HEK293 (cell line): Measurements from ENCODE around the gene ARHGEF11.

ENCODE experiments used
- CTCF ChIA-PET: fragments of 350-600 bp; formaldehyde crosslinking; extraction: SDS; loops from one replicate; lab custom pipeline; 2021; ENCODE audit warnings: antibody characterized with exemption; lab: Yijun Ruan, JAX
- POLR2A ChIA-PET: fragments of 300-600 bp; formaldehyde crosslinking; extraction: SDS; loops from one replicate; lab custom pipeline; 2020; ENCODE audit warnings: antibody characterized with exemption, inconsistent platforms; lab: Yijun Ruan, JAX
- H3K27ac ChIP-seq: fragments of 200-500 bp; sonication (Bioruptor generic); 2 replicates; pipeline ENCODE4 v1.5.1; 2014; ENCODE audit warnings: low read depth, low read length, control low read depth, inconsistent platforms; ENCODE audit errors: extremely low read depth
- H3K36me3 ChIP-seq, 2 experiments: fragments of 200-500 bp in 1 of 2; sonication (Bioruptor generic) in 1 of 2; 1 replicate in 1 of 2; 2 replicates in 1 of 2; pipeline ENCODE4 v1.5.1; 2014 to 2017; ENCODE audit warnings: inconsistent platforms in 2 of 2, low read length in 2 of 2; ENCODE audit not compliant: control insufficient read depth in 2 of 2, insufficient read depth in 1 of 2
- H3K4me1 ChIP-seq: fragments of 200-500 bp; sonication (Bioruptor generic); 2 replicates; pipeline ENCODE4 v1.5.1; 2014; ENCODE audit warnings: mild to moderate bottlenecking, low read length, inconsistent platforms; ENCODE audit not compliant: control insufficient read depth, insufficient read depth
- H3K4me3 ChIP-seq: 2 replicates; pipeline ENCODE4 v1.5.1; 2011; ENCODE audit warnings: low read depth, mild to moderate bottlenecking, control low read depth, low read length, moderate library complexity
- H3K9me3 ChIP-seq: fragments of 200-500 bp; sonication (Bioruptor generic); 2 replicates; pipeline ENCODE4 v1.5.1; 2014; ENCODE audit warnings: low read depth, low read length, inconsistent platforms; ENCODE audit not compliant: control insufficient read depth, insufficient read depth
- BCL11B ChIP-seq: fragments of 450-650 bp; formaldehyde crosslinking; IDR thresholded peaks from 2 replicates; pipeline ENCODE4 v1.5.1; 2016; ENCODE audit warnings: low read depth, missing biosample characterization, missing genetic modification characterization
- BCL6B ChIP-seq: fragments of 450-650 bp; formaldehyde crosslinking; IDR thresholded peaks from 2 replicates; pipeline ENCODE4 v1.5.1; 2017; ENCODE audit warnings: missing biosample characterization, missing genetic modification characterization
- EGR2 ChIP-seq: fragments of 450-650 bp; formaldehyde crosslinking; IDR thresholded peaks from 2 replicates; pipeline ENCODE4 v1.5.1; 2016; ENCODE audit warnings: low read depth, missing biosample characterization, missing genetic modification characterization
- HOXC10 ChIP-seq: sonication (generic); formaldehyde crosslinking; IDR thresholded peaks from 2 replicates; pipeline ENCODE4 v1.8.1; 2023; ENCODE audit warnings: mild to moderate bottlenecking, missing genetic modification reagents
- KLF17 ChIP-seq: fragments of 450-650 bp; formaldehyde crosslinking; IDR thresholded peaks from 2 replicates; pipeline ENCODE4 v1.5.1; 2016; ENCODE audit warnings: missing biosample characterization, missing genetic modification characterization
- KLF9 ChIP-seq: fragments of 450-650 bp; formaldehyde crosslinking; IDR thresholded peaks from 2 replicates; pipeline ENCODE4 v1.5.1; 2016; ENCODE audit warnings: missing biosample characterization, missing genetic modification characterization, low read depth
- MYNN ChIP-seq: fragments of 450-650 bp; formaldehyde crosslinking; IDR thresholded peaks from 2 replicates; pipeline ENCODE4 v1.5.1; 2016; ENCODE audit warnings: missing biosample characterization, missing genetic modification characterization, borderline replicate concordance
- OSR2 ChIP-seq: fragments of 450-650 bp; formaldehyde crosslinking; IDR thresholded peaks from 2 replicates; pipeline ENCODE4 v1.5.1; 2016; ENCODE audit warnings: missing biosample characterization, missing genetic modification characterization
- SCRT1 ChIP-seq: fragments of 450-650 bp; formaldehyde crosslinking; IDR thresholded peaks from 2 replicates; pipeline ENCODE4 v1.5.1; 2016; ENCODE audit warnings: missing biosample characterization, missing genetic modification characterization, borderline replicate concordance
- SCRT2 ChIP-seq: fragments of 450-650 bp; formaldehyde crosslinking; IDR thresholded peaks from 2 replicates; pipeline ENCODE4 v1.5.1; 2016; ENCODE audit warnings: missing biosample characterization, missing genetic modification characterization
- SETDB1 ChIP-seq: IDR thresholded peaks from one replicate; pipeline ENCODE4 v1.6.1; 2017; ENCODE audit warnings: mild to moderate bottlenecking, low read length, moderate library complexity, mixed read lengths; ENCODE audit not compliant: insufficient read length
- TRIM28 ChIP-seq: IDR thresholded peaks from 2 replicates; pipeline ENCODE4 v1.6.1; 2011; ENCODE audit warnings: low read length, control low read depth, borderline replicate concordance
- ZFP3 ChIP-seq: fragments of 450-650 bp; formaldehyde crosslinking; IDR thresholded peaks from 2 replicates; pipeline ENCODE4 v1.5.1; 2016; ENCODE audit warnings: low read depth, missing biosample characterization, missing genetic modification characterization
- ZFP37 ChIP-seq: fragments of 450-650 bp; formaldehyde crosslinking; IDR thresholded peaks from 2 replicates; pipeline ENCODE4 v1.5.1; 2016; ENCODE audit warnings: missing biosample characterization, missing genetic modification characterization
- ZNF132 ChIP-seq: fragments of 450-650 bp; formaldehyde crosslinking; IDR thresholded peaks from 2 replicates; pipeline ENCODE4 v1.5.1; 2017; ENCODE audit warnings: missing biosample characterization, missing genetic modification characterization, borderline replicate concordance
- ZNF214 ChIP-seq: fragments of 450-650 bp; formaldehyde crosslinking; IDR thresholded peaks from 2 replicates; pipeline ENCODE4 v1.5.1; 2017; ENCODE audit warnings: missing biosample characterization, mild to moderate bottlenecking, missing genetic modification characterization, borderline replicate concordance
- ZNF221 ChIP-seq: fragments of 450-650 bp; formaldehyde crosslinking; IDR thresholded peaks from 2 replicates; pipeline ENCODE4 v1.5.1; 2017; ENCODE audit warnings: missing biosample characterization, missing genetic modification characterization, borderline replicate concordance
- ZNF23 ChIP-seq: fragments of 450-650 bp; formaldehyde crosslinking; IDR thresholded peaks from 2 replicates; pipeline ENCODE4 v1.5.1; 2016; ENCODE audit warnings: missing biosample characterization, missing genetic modification characterization, borderline replicate concordance
- ZNF366 ChIP-seq: fragments of 450-650 bp; formaldehyde crosslinking; conservative IDR thresholded peaks from 2 replicates; pipeline ENCODE4 v1.5.1; 2016; ENCODE audit warnings: missing biosample characterization, missing genetic modification characterization
- ZNF501 ChIP-seq: fragments of 450-650 bp; formaldehyde crosslinking; IDR thresholded peaks from 2 replicates; pipeline ENCODE4 v1.5.1; 2016; ENCODE audit warnings: missing biosample characterization, missing genetic modification characterization
- ZNF513 ChIP-seq: fragments of 450-650 bp; IDR thresholded peaks from 2 replicates; pipeline ENCODE4 v1.5.1; 2018; ENCODE audit warnings: missing biosample characterization, missing genetic modification characterization
- ZNF558 ChIP-seq: fragments of 450-650 bp; formaldehyde crosslinking; IDR thresholded peaks from 2 replicates; pipeline ENCODE4 v1.5.1; 2016; ENCODE audit warnings: missing biosample characterization, missing genetic modification characterization
- ZNF645 ChIP-seq: fragments of 450-650 bp; formaldehyde crosslinking; IDR thresholded peaks from 2 replicates; pipeline ENCODE4; 2016; ENCODE audit warnings: missing biosample characterization, missing genetic modification characterization
- ZNF768 ChIP-seq: fragments of 450-650 bp; formaldehyde crosslinking; IDR thresholded peaks from 2 replicates; pipeline ENCODE4 v1.5.1; 2018; ENCODE audit warnings: missing biosample characterization, mild to moderate bottlenecking, missing genetic modification characterization

ARHGEF11 gene

GRCh38 chr1:156995412-156995811 is 50.1 kb downstream of the ARHGEF11 start:
- H3K4me1 ChIP-seq, result no peaks in the 10 kb centered on the region
- no peaks in the 10 kb centered on the region for H3K9me3 ChIP-seq
- TF ChIP-seq ZNF23 (tag by site-specific recombination) (no peak), ZNF214 (tag by site-specific recombination) (no peak)
- ChIA-PET POLR2A (interaction anchor here (0.7 kb wide), 1 partner anchor 105 kb away, joined by 3 read pairs; no protein-coding TSS in a partner anchor), CTCF (interaction anchor here (0.7 kb wide), 2 partner anchors 15 to 110 kb away, joined by 3 read pairs; no protein-coding TSS in a partner anchor)
- no peak overlapping the region for H3K27ac ChIP-seq
- no peak overlapping the region for H3K4me3 ChIP-seq
- H3K36me3 ChIP-seq, result peaks cover 0 to 8% of the 10 kb centered on the region in 2 experiments; a peak in 1 of 3 replicates

GRCh38 chr1:156994277-156994676 is 51.3 kb downstream of the ARHGEF11 start:
- Histone ChIP-seq H3K36me3 (peaks cover 0 to 8% of the 10 kb centered on the region in 2 experiments; a peak in 1 of 3 replicates), H3K4me1 (no peaks in the 10 kb centered on the region), H3K4me3 (no peak overlapping the region), H3K9me3 (no peaks in the 10 kb centered on the region), H3K27ac (no peak overlapping the region)
- CTCF ChIA-PET, result no interaction called here
- POLR2A ChIA-PET, result no interaction called here
- TF ChIP-seq ZNF366 (tag by site-specific recombination) (no peak), KLF9 (no peak), OSR2 (tag by site-specific recombination) (no peak), ZNF768 (no peak), ZNF645 (tag by site-specific recombination) (no peak), KLF17 (tag by site-specific recombination) (no peak)

- CTCF ChIA-PET, result interaction anchor here (0.9 kb wide), 1 partner anchor 21 kb away, joined by 3 read pairs; no protein-coding TSS in a partner anchor
- POLR2A ChIA-PET, result no interaction called here
- no peak overlapping the region for H3K4me3 ChIP-seq
- peaks cover 0 to 8% of the 10 kb centered on the region in 2 experiments; a peak in 1 of 3 replicates for H3K36me3 ChIP-seq
- no peaks in the 10 kb centered on the region for H3K9me3 ChIP-seq
- no peak overlapping the region for H3K27ac ChIP-seq
- no peaks in the 10 kb centered on the region for H3K4me1 ChIP-seq
- no peak for TF ChIP-seq BCL11B (tag by site-specific recombination)
- no peak for TF ChIP-seq ZNF513
- no peak for TF ChIP-seq BCL6B (tag by site-specific recombination)
- no peak for TF ChIP-seq ZNF214 (tag by site-specific recombination)
- no peak for TF ChIP-seq HOXC10 (CRISPR knock-in tag)
- no peak for TF ChIP-seq ZNF221 (tag by site-specific recombination)
- no peak for TF ChIP-seq ZFP37 (tag by site-specific recombination)
- TF ChIP-seq SCRT1, result no peak
- no peak for TF ChIP-seq ZNF132 (tag by site-specific recombination)
- no peak for TF ChIP-seq ZFP3 (tag by site-specific recombination)
- no peak for TF ChIP-seq ZNF501 (tag by site-specific recombination)
- TF ChIP-seq TRIM28, result no peak
- TF ChIP-seq MYNN (tag by site-specific recombination), result no peak
- no peak for TF ChIP-seq EGR2 (tag by site-specific recombination)
- TF ChIP-seq SCRT2 (tag by site-specific recombination), result no peak
- no peak for TF ChIP-seq SETDB1
- TF ChIP-seq ZNF558 (tag by site-specific recombination), result no peak
Observed at GRCh38 chr1:156993426-156994147, 52.0 kb downstream of the ARHGEF11 start.
